SH-SY5Y (cell line): Measurements from ENCODE around the gene OR1L6.

Experiments used
- GATA2 ChIP-seq: IDR thresholded peaks from 2 replicates; pipeline ENCODE4 v1.6.1; 2011; ENCODE audit warnings: mild to moderate bottlenecking, low read depth, low read length
- GATA3 ChIP-seq: IDR thresholded peaks from 2 replicates; pipeline ENCODE4 v1.6.1; 2011; ENCODE audit warnings: low read depth, mild to moderate bottlenecking, low read length, moderate library complexity

DNA sequence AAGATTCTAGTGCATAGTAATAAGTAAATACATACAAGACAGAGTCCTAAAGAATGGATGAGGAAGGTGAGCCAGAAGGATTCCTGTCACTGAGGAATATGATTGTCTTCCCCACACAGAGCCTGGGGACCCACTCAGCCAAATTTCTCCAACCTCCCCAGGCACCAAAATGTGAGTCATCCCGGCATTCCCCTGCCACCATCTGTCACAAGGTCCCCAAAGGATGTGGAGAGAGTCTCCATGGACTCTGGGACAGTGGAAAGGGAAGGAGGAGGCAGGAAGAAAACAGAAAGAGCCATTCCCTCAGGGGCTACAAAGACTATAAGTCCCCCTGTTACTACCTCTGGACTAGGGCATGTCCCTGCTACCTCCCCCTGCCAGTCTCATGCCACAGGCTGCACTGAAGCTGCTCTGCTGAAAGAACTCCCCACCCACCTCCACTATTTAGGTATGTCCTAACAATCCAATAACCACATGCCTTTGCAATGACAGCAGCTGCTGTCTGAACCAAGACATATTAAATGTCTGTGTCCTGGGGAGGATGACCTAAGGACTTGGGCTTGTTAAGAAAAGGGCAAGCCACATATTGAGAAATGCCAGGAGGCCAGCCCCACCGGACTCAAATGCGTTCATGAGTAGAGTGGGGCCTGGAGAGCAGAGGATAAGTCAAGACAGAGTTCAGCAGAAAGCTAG, 36.0 kb downstream of the OR1L6 start:
- TF ChIP-seq GATA3 (no peak), GATA2 (no peak)
